SK-N-MC (cell line): ENCODE measurements around the gene SEPTIN7.
A peak's percentile ranks its signal among the peaks of the same experiment; 100 is the strongest.

Experiments used
- DNase-seq: peaks from one replicate; pipeline ENCODE4 v3.0.0-alpha.2; 2011; ENCODE audit warnings: low read depth, low spot score
- H3K27ac ChIP-seq: fragments of 200-600 bp; sonication (generic); 2 replicates; pipeline ENCODE4 v1.5.1; 2016; ENCODE audit warnings: mixed run types
- H3K36me3 ChIP-seq: fragments of 200-600 bp; sonication (generic); 2 replicates; pipeline ENCODE4 v1.6.1; 2017; ENCODE audit warnings: antibody characterized with exemption, low read length, mixed read lengths; ENCODE audit not compliant: insufficient read depth
- H3K4me3 ChIP-seq: fragments of 200-600 bp; sonication (generic); 2 replicates; pipeline ENCODE4 v1.5.1; 2016
- H3K9ac ChIP-seq: fragments of 200-600 bp; sonication (generic); 2 replicates; pipeline ENCODE4 v1.8.0; 2017; ENCODE audit warnings: mixed run types, mixed read lengths; ENCODE audit not compliant: insufficient read length
- H3K9me3 ChIP-seq: fragments of 200-600 bp; sonication (generic); 2 replicates; pipeline ENCODE4 v1.6.1; 2017; ENCODE audit warnings: low read depth, mild to moderate bottlenecking, antibody characterized with exemption, low read length, moderate library complexity, mixed read lengths
- EZH2 ChIP-seq: fragments of 200-600 bp; sonication (generic); IDR thresholded peaks from one replicate; pipeline ENCODE4 v1.6.1; 2017; ENCODE audit warnings: antibody characterized with exemption
- FOXP2 ChIP-seq: optimal IDR thresholded peaks from 2 replicates; pipeline ENCODE3; 2011; ENCODE audit warnings: mild to moderate bottlenecking, moderate library complexity; ENCODE audit not compliant: insufficient read depth; ENCODE audit errors: extremely low read length, control extremely low read depth
- POLR2AphosphoS5 ChIP-seq: IDR thresholded peaks from 2 replicates; pipeline ENCODE4 v1.6.1; 2012; ENCODE audit warnings: mild to moderate bottlenecking, low read depth, low read length, borderline replicate concordance

SEPTIN7 gene

GRCh38 chr7:35826751-35827150 lies 25.9 kb downstream of the SEPTIN7 start:
- peaks cover under 1% of the 10 kb centered on the region; the same call in 1 of the 2 replicates for H3K36me3 ChIP-seq
- DNase-seq, result no peak
- peak overlapping the region; percentile 31 for H3K9ac ChIP-seq
- no peaks in the 10 kb centered on the region for H3K9me3 ChIP-seq
- TF ChIP-seq FOXP2, result no peak
- TF ChIP-seq POLR2AphosphoS5, result no peak
- no peak for TF ChIP-seq EZH2
- peak overlapping the region; percentile 39 for H3K4me3 ChIP-seq
- H3K27ac ChIP-seq, result peak overlapping the region; percentile 78

- DNase-seq, result no peak
- H3K27ac ChIP-seq, result no peak overlapping the region
Measured at GRCh38 chr7:35828817-35829216, 28.0 kb downstream of the SEPTIN7 start.

GRCh38 chr7:35831208-35831607 lies 30.4 kb downstream of the SEPTIN7 start:
- Histone ChIP-seq H3K36me3 (peaks cover 39% of the 10 kb centered on the region), H3K9ac (peak overlapping the region; percentile 43), H3K9me3 (no peaks in the 10 kb centered on the region), H3K27ac (peak overlapping the region; percentile 88), H3K4me3 (peak overlapping the region; percentile 38)
- no peak for DNase-seq
- TF ChIP-seq POLR2AphosphoS5 (no peak), EZH2 (no peak), FOXP2 (no peak)

More at GRCh38 chr7:35828817-35829216, 28.0 kb downstream of the SEPTIN7 start:
- TF ChIP-seq POLR2AphosphoS5 (no peak), FOXP2 (no peak), EZH2 (no peak)
- Histone ChIP-seq H3K4me3 (no peak overlapping the region), H3K36me3 (peaks cover 22% of the 10 kb centered on the region), H3K9me3 (no peaks in the 10 kb centered on the region), H3K9ac (no peak overlapping the region)

GRCh38 chr7:35839860-35840854 lies 39.3 kb downstream of the SEPTIN7 start:
- TF ChIP-seq EZH2, result no peak
- TF ChIP-seq FOXP2, result no peak
- TF ChIP-seq POLR2AphosphoS5, result no peak
- no peak for DNase-seq
- peaks cover 50% of the 10 kb centered on the region for H3K36me3 ChIP-seq
- H3K9me3 ChIP-seq, result no peaks in the 10 kb centered on the region
- H3K27ac ChIP-seq, result no peak overlapping the region
- no peak overlapping the region for H3K9ac ChIP-seq
- no peak overlapping the region for H3K4me3 ChIP-seq

- Histone ChIP-seq H3K27ac (no peak overlapping the region), H3K9ac (no peak overlapping the region), H3K4me3 (no peak overlapping the region), H3K9me3 (no peaks in the 10 kb centered on the region), H3K36me3 (peaks cover 45% of the 10 kb centered on the region)
- DNase-seq, result no peak
- TF ChIP-seq EZH2, result no peak
Measured at GRCh38 chr7:35846816-35847412, 46.1 kb downstream of the SEPTIN7 start.

GRCh38 chr7:35848725-35849124 lies 47.9 kb downstream of the SEPTIN7 start:
- Histone ChIP-seq H3K9ac (no peak overlapping the region), H3K4me3 (no peak overlapping the region), H3K36me3 (peaks cover 48% of the 10 kb centered on the region), H3K9me3 (no peaks in the 10 kb centered on the region), H3K27ac (no peak overlapping the region)
- TF ChIP-seq FOXP2 (no peak), EZH2 (no peak), POLR2AphosphoS5 (no peak)
- DNase-seq, result no peak

GRCh38 chr7:35849158-35849831 lies 48.4 kb downstream of the SEPTIN7 start:
- DNase-seq, result no peak
- Histone ChIP-seq H3K9me3 (no peaks in the 10 kb centered on the region), H3K4me3 (no peak overlapping the region), H3K9ac (no peak overlapping the region), H3K27ac (no peak overlapping the region), H3K36me3 (peaks cover 43% of the 10 kb centered on the region)
- TF ChIP-seq POLR2AphosphoS5 (no peak), EZH2 (no peak), FOXP2 (no peak)

GRCh38 chr7:35849954-35850353 lies 49.1 kb downstream of the SEPTIN7 start:
- Histone ChIP-seq H3K27ac (no peak overlapping the region), H3K9ac (no peak overlapping the region), H3K36me3 (peaks cover 38% of the 10 kb centered on the region), H3K9me3 (no peaks in the 10 kb centered on the region), H3K4me3 (no peak overlapping the region)
- TF ChIP-seq FOXP2 (no peak), EZH2 (no peak), POLR2AphosphoS5 (no peak)
- DNase-seq, result no peak
